GM19043 (cell line): Measurements from ENCODE around the gene OR8B8.
"Not testable (repeated sequence)": the region's sequence is repeated elsewhere in the genome, so short reads cannot be mapped to it uniquely, and the experiment has no call there.

ENCODE experiments used
- ATAC-seq: cut with Tn5 transposase; IDR thresholded peaks from one replicate; pipeline ENCODE4 v1.9.1; 2021; ENCODE audit warnings: low read depth; ENCODE audit not compliant: unreplicated experiment

OR8B8 gene

GRCh38 chr11:124442442-124442841 lies 3.1 kb downstream of the OR8B8 start:
- no peak for ATAC-seq

GRCh38 chr11:124441519-124441918 lies 4.0 kb downstream of the OR8B8 start:
- ATAC-seq = no peak

GRCh38 chr11:124441081-124441480 lies 4.4 kb downstream of the OR8B8 start:
- no peak for ATAC-seq

- no peak for ATAC-seq
Measured at GRCh38 chr11:124440608-124441007, 4.9 kb downstream of the OR8B8 start.

- no peak for ATAC-seq
Measured at GRCh38 chr11:124434699-124435098, 10.8 kb downstream of the OR8B8 start.

- no peak for ATAC-seq
Measured at GRCh38 chr11:124429599-124429998, 15.9 kb downstream of the OR8B8 start.

GRCh38 chr11:124424384-124424921 lies 21.0 kb downstream of the OR8B8 start, which contains the start of gene OR8B4:
Gene OR8B4 (minus strand): TSS chr11:124424871. CDS start chr11:124424871, 0 bp downstream.
- ATAC-seq = no peak

- no peak for ATAC-seq
Measured at GRCh38 chr11:124421043-124421442, 24.5 kb downstream of the OR8B8 start.

GRCh38 chr11:124415356-124415923 lies 30.1 kb downstream of the OR8B8 start:
- ATAC-seq = no peak

- ATAC-seq = no peak
Measured at GRCh38 chr11:124409906-124410305, 35.6 kb downstream of the OR8B8 start.

GRCh38 chr11:124405581-124405980 lies 39.9 kb downstream of the OR8B8 start:
- no peak for ATAC-seq

GRCh38 chr11:124403186-124403585 lies 42.3 kb downstream of the OR8B8 start:
- not testable (repeated sequence) for ATAC-seq

- ATAC-seq = peak; percentile 87
Measured at GRCh38 chr11:124402326-124402922, 43.1 kb downstream of the OR8B8 start.

GRCh38 chr11:124398924-124399323 lies 46.6 kb downstream of the OR8B8 start, which contains the start of gene OR8B3:
Gene OR8B3 (minus strand): TSS chr11:124399024. CDS start chr11:124397351, 1,673 bp downstream.
- ATAC-seq = no peak

GRCh38 chr11:124396847-124397246 lies 48.6 kb downstream of the OR8B8 start:
- ATAC-seq = not testable (repeated sequence)

- ATAC-seq = no peak
Measured at GRCh38 chr11:124394408-124394807, 51.1 kb downstream of the OR8B8 start.
